Endodermal cell (in vitro differentiated cells): Measurements from ENCODE around the gene TBXAS1. TPM values are rescaled to one million over a fixed set of nuclear protein-coding genes. Genes with fewer than 3 reads are reported as not detected.

Experiments
- DNase-seq: peaks from one replicate; pipeline ENCODE4 v3.0.0-alpha.2; 2017
- H3K27ac ChIP-seq: 2 replicates; pipeline ENCODE4 v1.5.1; 2013; ENCODE audit warnings: mild to moderate bottlenecking, low read depth, low read length, moderate library complexity
- H3K27me3 ChIP-seq: 2 replicates; pipeline ENCODE4 v1.6.1; 2013; ENCODE audit warnings: mild to moderate bottlenecking, low read length, moderate library complexity; ENCODE audit not compliant: insufficient read depth, control insufficient read depth, poor library complexity, severe bottlenecking
- H3K36me3 ChIP-seq: 2 replicates; pipeline ENCODE4 v1.7.0; 2013; ENCODE audit warnings: mild to moderate bottlenecking, low read length, moderate library complexity; ENCODE audit not compliant: control insufficient read depth, insufficient read depth
- H3K4me1 ChIP-seq: one replicate; pipeline ENCODE4 v1.7.0; 2013; ENCODE audit warnings: low read length; ENCODE audit not compliant: control insufficient read depth, insufficient read depth
- H3K4me3 ChIP-seq: 2 replicates; pipeline ENCODE4 v1.5.1; 2013; ENCODE audit warnings: mild to moderate bottlenecking, low read length, moderate library complexity
- H3K9ac ChIP-seq: 2 replicates; pipeline ENCODE4 v1.6.1; 2013; ENCODE audit warnings: mild to moderate bottlenecking, low read length, moderate library complexity; ENCODE audit not compliant: poor library complexity, severe bottlenecking; ENCODE audit errors: extremely low read depth
- H3K9me3 ChIP-seq: 2 replicates; pipeline ENCODE4 v1.6.1; 2013; ENCODE audit warnings: mild to moderate bottlenecking, low read length, moderate library complexity; ENCODE audit not compliant: control insufficient read depth
- H3K27ac Mint-ChIP-seq: 2 replicates; pipeline ENCODE4 v1.8.0; 2020; ENCODE audit warnings: mixed read lengths
- H3K27me3 Mint-ChIP-seq: 2 replicates; pipeline ENCODE4 v1.8.0; 2021; ENCODE audit warnings: mild to moderate bottlenecking, mixed read lengths; ENCODE audit not compliant: insufficient read depth
- H3K36me3 Mint-ChIP-seq: 2 replicates; pipeline ENCODE4 v1.8.0; 2020; ENCODE audit warnings: low read depth, mixed read lengths
- H3K4me1 Mint-ChIP-seq: 2 replicates; pipeline ENCODE4 v1.8.0; 2020; ENCODE audit warnings: mixed read lengths
- H3K4me3 Mint-ChIP-seq: 2 replicates; pipeline ENCODE4 v1.8.0; 2020; ENCODE audit warnings: mild to moderate bottlenecking, moderate library complexity, mixed read lengths
- H3K9me3 Mint-ChIP-seq: 2 replicates; pipeline ENCODE4 v1.8.0; 2020; ENCODE audit warnings: mild to moderate bottlenecking, mixed read lengths
- WGBS, 2 experiments: methylation state at CpG; one replicate each; pipeline versions ENCODE4 v1.1.5 to v1.1.7; 2013; ENCODE audit warnings: missing lambda C conversion rate in 2 of 2, mixed read lengths in 1 of 2; ENCODE audit not compliant: insufficient coverage in 1 of 2, insufficient read length in 1 of 2; 5-methylcytosine and 5-hydroxymethylcytosine counted together
- total RNA-seq, 2 donors: library from RNA; stranded (reverse); fragmentation: NEBNext Ultra II Directional in 1 of 2; extraction: Animal tissue kit (Norgen Biotek cat#: 25700) in 1 of 2; gene quantifications; 2 replicates in 1 of 2; 3 replicates in 1 of 2; pipeline ENCODE4 v1.2.1, GENCODE V29; 2021
- TF ChIP-seq, protein P1 (sequence below): fragments of 200-600 bp; sonication (generic); conservative IDR thresholded peaks from 2 replicates; pipeline ENCODE4 v1.5.0; 2021; ENCODE audit warnings: antibody characterized with exemption, mild to moderate bottlenecking

TBXAS1 gene
- total RNA-seq, 2 donors from 2014 or later, result 7.6 to 13.5 TPM

- TF ChIP-seq, protein P1, sequence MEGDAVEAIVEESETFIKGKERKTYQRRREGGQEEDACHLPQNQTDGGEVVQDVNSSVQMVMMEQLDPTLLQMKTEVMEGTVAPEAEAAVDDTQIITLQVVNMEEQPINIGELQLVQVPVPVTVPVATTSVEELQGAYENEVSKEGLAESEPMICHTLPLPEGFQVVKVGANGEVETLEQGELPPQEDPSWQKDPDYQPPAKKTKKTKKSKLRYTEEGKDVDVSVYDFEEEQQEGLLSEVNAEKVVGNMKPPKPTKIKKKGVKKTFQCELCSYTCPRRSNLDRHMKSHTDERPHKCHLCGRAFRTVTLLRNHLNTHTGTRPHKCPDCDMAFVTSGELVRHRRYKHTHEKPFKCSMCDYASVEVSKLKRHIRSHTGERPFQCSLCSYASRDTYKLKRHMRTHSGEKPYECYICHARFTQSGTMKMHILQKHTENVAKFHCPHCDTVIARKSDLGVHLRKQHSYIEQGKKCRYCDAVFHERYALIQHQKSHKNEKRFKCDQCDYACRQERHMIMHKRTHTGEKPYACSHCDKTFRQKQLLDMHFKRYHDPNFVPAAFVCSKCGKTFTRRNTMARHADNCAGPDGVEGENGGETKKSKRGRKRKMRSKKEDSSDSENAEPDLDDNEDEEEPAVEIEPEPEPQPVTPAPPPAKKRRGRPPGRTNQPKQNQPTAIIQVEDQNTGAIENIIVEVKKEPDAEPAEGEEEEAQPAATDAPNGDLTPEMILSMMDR, result no peak
- no peaks in the 10 kb centered on the region for H3K27me3 ChIP-seq
- H3K27me3 Mint-ChIP-seq, result no peaks in the 10 kb centered on the region
- H3K27ac ChIP-seq, result no peak overlapping the region
- no peaks in the 10 kb centered on the region for H3K36me3 ChIP-seq
- no peak for DNase-seq
- no peaks in the 10 kb centered on the region for H3K9me3 Mint-ChIP-seq
- H3K9me3 ChIP-seq, result no peaks in the 10 kb centered on the region
- no peak overlapping the region for H3K27ac Mint-ChIP-seq
- H3K4me3 ChIP-seq, result no peak overlapping the region
- H3K4me3 Mint-ChIP-seq, result no peak overlapping the region
- WGBS, 2 experiments, result 94 to 98% methylated on average over 7 to 9 of the region's 9 CpGs
- no peaks in the 10 kb centered on the region for H3K4me1 ChIP-seq
- H3K36me3 Mint-ChIP-seq, result no peaks in the 10 kb centered on the region
- no peak overlapping the region for H3K9ac ChIP-seq
- H3K4me1 Mint-ChIP-seq, result no peaks in the 10 kb centered on the region
Observed at GRCh38 chr7:140026935-140027334, 197.9 kb downstream of the TBXAS1 start.

DNA sequence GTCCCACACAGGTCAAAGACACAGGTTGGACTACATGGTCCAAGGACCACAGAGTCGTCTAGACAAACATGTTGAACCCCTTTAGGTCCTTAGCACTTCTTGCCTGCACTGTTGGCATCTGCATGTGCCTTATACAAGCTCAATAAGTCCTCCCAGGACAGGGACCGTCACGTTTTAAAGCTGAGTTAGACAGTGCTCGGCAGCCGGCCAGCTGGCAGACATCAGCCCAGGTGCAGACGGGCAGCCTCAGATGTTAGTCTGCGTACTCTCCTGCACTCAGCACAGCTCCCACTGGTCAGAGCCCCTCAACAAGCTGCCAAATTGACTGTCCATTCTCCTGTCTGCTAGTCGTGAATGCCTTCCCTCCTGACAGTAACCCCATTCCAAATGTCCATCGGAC, 198.8 kb downstream of the TBXAS1 start:
- Histone ChIP-seq H3K9me3 (no peaks in the 10 kb centered on the region), H3K4me1 (no peaks in the 10 kb centered on the region), H3K27ac (no peak overlapping the region), H3K9ac (no peak overlapping the region), H3K27me3 (no peaks in the 10 kb centered on the region), H3K4me3 (no peak overlapping the region), H3K36me3 (no peaks in the 10 kb centered on the region)
- no peaks in the 10 kb centered on the region for H3K4me1 Mint-ChIP-seq
- H3K9me3 Mint-ChIP-seq, result no peaks in the 10 kb centered on the region
- TF ChIP-seq, protein P1, result no peak
- WGBS, 2 experiments, result 93 to 96% methylated on average over 8 to 9 of the region's 9 CpGs
- no peak overlapping the region for H3K4me3 Mint-ChIP-seq
- no peaks in the 10 kb centered on the region for H3K36me3 Mint-ChIP-seq
- no peak for DNase-seq
- H3K27me3 Mint-ChIP-seq, result no peaks in the 10 kb centered on the region
- no peak overlapping the region for H3K27ac Mint-ChIP-seq

DNA sequence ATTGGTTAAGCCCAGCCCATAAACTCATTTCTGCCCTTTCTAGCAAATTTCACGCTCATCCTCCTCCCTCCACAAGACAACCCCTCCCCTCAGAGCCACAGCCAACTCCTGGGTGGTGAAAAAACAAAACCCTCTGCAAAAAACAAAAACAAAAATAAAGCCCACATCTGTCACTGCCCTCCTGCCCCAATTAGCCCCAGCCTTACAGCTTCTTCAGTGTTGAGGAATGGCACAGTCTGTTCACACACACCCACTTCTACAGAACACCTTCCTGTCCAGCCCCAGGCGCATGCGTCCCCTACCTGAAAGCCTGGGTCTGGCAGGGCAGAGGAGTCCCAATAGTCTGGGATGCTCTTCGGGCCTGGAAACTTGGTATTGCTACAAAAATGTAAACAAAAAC, 199.2 kb downstream of the TBXAS1 start:
- no peak overlapping the region for H3K9ac ChIP-seq
- H3K36me3 ChIP-seq, result no peaks in the 10 kb centered on the region
- 90 to 93% methylated on average over 2 to 4 of the region's 4 CpGs for WGBS, 2 experiments
- H3K4me3 Mint-ChIP-seq, result no peak overlapping the region
- no peak overlapping the region for H3K27ac Mint-ChIP-seq
- no peaks in the 10 kb centered on the region for H3K9me3 Mint-ChIP-seq
- no peaks in the 10 kb centered on the region for H3K4me1 Mint-ChIP-seq
- H3K36me3 Mint-ChIP-seq, result no peaks in the 10 kb centered on the region
- H3K27me3 ChIP-seq, result no peaks in the 10 kb centered on the region
- H3K27me3 Mint-ChIP-seq, result no peaks in the 10 kb centered on the region
- H3K9me3 ChIP-seq, result no peaks in the 10 kb centered on the region
- no peak overlapping the region for H3K4me3 ChIP-seq
- no peak overlapping the region for H3K27ac ChIP-seq
- DNase-seq, result no peak
- TF ChIP-seq, protein P1, result no peak
- H3K4me1 ChIP-seq, result no peaks in the 10 kb centered on the region
